SU-DHL-6 (cell line): ENCODE measurements around the gene TBC1D16.

ENCODE experiments used
- H2AFZ ChIP-seq: fragments of 200-600 bp; sonication (generic); 2 replicates; pipeline ENCODE4 v1.6.1; 2014; ENCODE audit warnings: low read depth, mild to moderate bottlenecking, moderate library complexity, mixed read lengths, antibody characterized with exemption, low read length; ENCODE audit not compliant: severe bottlenecking
- H3F3A ChIP-seq: fragments of 200-600 bp; shearing (Covaris generic); 2 replicates; pipeline ENCODE4 v1.6.0; 2016; ENCODE audit warnings: antibody characterized with exemption, mild to moderate bottlenecking; ENCODE audit not compliant: insufficient read depth
- H3K27ac ChIP-seq: fragments of 200-600 bp; sonication (generic); 2 replicates; pipeline ENCODE4 v1.5.1; 2016; ENCODE audit warnings: low read depth, mild to moderate bottlenecking, low read length, moderate library complexity, mixed read lengths
- H3K27me3 ChIP-seq: fragments of 200-600 bp; sonication (generic), shearing (Covaris generic); 2 replicates; pipeline ENCODE4 v1.6.0; 2014; ENCODE audit warnings: mild to moderate bottlenecking, low read length
- H3K36me3 ChIP-seq: fragments of 200-600 bp; sonication (generic); 2 replicates; pipeline ENCODE4 v1.6.1; 2014; ENCODE audit warnings: mild to moderate bottlenecking, low read length, mixed read lengths
- H3K4me2 ChIP-seq: fragments of 300-600, 200-600 bp; shearing (Covaris generic), sonication (generic); 2 replicates; pipeline ENCODE4 v1.6.0; 2014; ENCODE audit warnings: low read length, low read depth, mild to moderate bottlenecking; ENCODE audit not compliant: poor library complexity, severe bottlenecking
- H3K4me3 ChIP-seq: fragments of 200-600 bp; sonication (generic); 2 replicates; pipeline ENCODE4 v1.5.1; 2014; ENCODE audit warnings: antibody characterized with exemption, low read length, mild to moderate bottlenecking, mixed read lengths; ENCODE audit not compliant: insufficient read depth, poor library complexity, severe bottlenecking
- H3K79me2 ChIP-seq: fragments of 200-600 bp; sonication (generic); 2 replicates; pipeline ENCODE4 v1.6.1; 2014; ENCODE audit warnings: mild to moderate bottlenecking, low read length, moderate library complexity; ENCODE audit not compliant: insufficient read depth
- H3K9ac ChIP-seq: fragments of 200-600 bp; sonication (generic); 2 replicates; pipeline ENCODE4 v1.7.0; 2014; ENCODE audit warnings: mild to moderate bottlenecking, low read length
- H3K9me2 ChIP-seq: fragments of 200-600 bp; sonication (generic); replicated peaks from 2 replicates; pipeline ENCODE4 v1.6.1; 2014; ENCODE audit warnings: low read length; ENCODE audit not compliant: insufficient read depth
- H3K9me3 ChIP-seq: fragments of 200-600 bp; sonication (generic); 2 replicates; pipeline ENCODE4 v1.6.1; 2014; ENCODE audit warnings: low read length, mixed read lengths; ENCODE audit not compliant: insufficient read depth
- H4K20me1 ChIP-seq: fragments of 200-600 bp; sonication (generic); 2 replicates; pipeline ENCODE4 v1.6.1; 2014; ENCODE audit warnings: low read depth, mild to moderate bottlenecking, antibody characterized with exemption, low read length, moderate library complexity, mixed read lengths
- CTCF ChIP-seq: fragments of 200-600 bp; sonication (generic); IDR thresholded peaks from one replicate; pipeline ENCODE4 v1.5.1; 2017; ENCODE audit warnings: antibody characterized with exemption, mild to moderate bottlenecking, low read length, moderate library complexity; ENCODE audit not compliant: insufficient read depth, poor library complexity, severe bottlenecking
- EZH2phosphoT487 ChIP-seq: fragments of 200-600 bp; sonication (generic), shearing (Covaris generic); conservative IDR thresholded peaks from 2 replicates; pipeline ENCODE4 v1.6.1; 2018; ENCODE audit warnings: mild to moderate bottlenecking, antibody characterized with exemption, low read length, moderate library complexity, mixed read lengths

Gene TBC1D16

GRCh38 chr17:79977708-79978547, 57.7 kb downstream of the TBC1D16 start:
- Histone ChIP-seq H3K27me3 (no peaks in the 10 kb centered on the region), H3K9me3 (no peaks in the 10 kb centered on the region)
- TF ChIP-seq CTCF (no peak), EZH2phosphoT487 (no peak)

GRCh38 chr17:79977161-79977631, 58.5 kb downstream of the TBC1D16 start:
- H3K36me3 ChIP-seq = no peaks in the 10 kb centered on the region
- no peaks in the 10 kb centered on the region for H3K9me2 ChIP-seq
- H3K27me3 ChIP-seq = no peaks in the 10 kb centered on the region
- H2AFZ ChIP-seq = no peak overlapping the region
- TF ChIP-seq EZH2phosphoT487 (no peak), CTCF (no peak)
- no peak overlapping the region for H3K4me2 ChIP-seq
- H3K9me3 ChIP-seq = no peaks in the 10 kb centered on the region
- no peak overlapping the region for H3K27ac ChIP-seq
- no peaks in the 10 kb centered on the region for H4K20me1 ChIP-seq
- H3K4me3 ChIP-seq = no peak overlapping the region
- no peaks in the 10 kb centered on the region for H3F3A ChIP-seq
- no peaks in the 10 kb centered on the region for H3K79me2 ChIP-seq
- no peak overlapping the region for H3K9ac ChIP-seq

More at GRCh38 chr17:79977708-79978547, 57.7 kb downstream of the TBC1D16 start:
- H3K9ac ChIP-seq = no peak overlapping the region
- H3K4me3 ChIP-seq = no peak overlapping the region
- H3K9me2 ChIP-seq = no peaks in the 10 kb centered on the region
- no peaks in the 10 kb centered on the region for H3K79me2 ChIP-seq
- no peaks in the 10 kb centered on the region for H3K36me3 ChIP-seq
- no peaks in the 10 kb centered on the region for H4K20me1 ChIP-seq
- no peak overlapping the region for H2AFZ ChIP-seq
- H3K4me2 ChIP-seq = no peak overlapping the region
- no peak overlapping the region for H3K27ac ChIP-seq
- H3F3A ChIP-seq = no peaks in the 10 kb centered on the region

- TF ChIP-seq CTCF (no peak), EZH2phosphoT487 (no peak)
- Histone ChIP-seq H3K27ac (no peak overlapping the region), H4K20me1 (no peaks in the 10 kb centered on the region), H3F3A (no peaks in the 10 kb centered on the region), H3K9ac (no peak overlapping the region), H3K4me2 (no peak overlapping the region), H2AFZ (no peak overlapping the region), H3K9me2 (no peaks in the 10 kb centered on the region), H3K9me3 (no peaks in the 10 kb centered on the region), H3K27me3 (no peaks in the 10 kb centered on the region), H3K4me3 (no peak overlapping the region), H3K36me3 (no peaks in the 10 kb centered on the region), H3K79me2 (no peaks in the 10 kb centered on the region)
Measured at GRCh38 chr17:79976451-79976850, 59.2 kb downstream of the TBC1D16 start.
